ENCODE measurements around the gene ZNHIT1. TPM values are rescaled to one million over a fixed set of nuclear protein-coding genes. Genes with fewer than 3 reads are reported as not detected.

ZNHIT1 gene
- total and polyA plus RNA-seq, 2 of the 8 experiments (the other 6 are each of a cell fraction or from before 2014, with no cell fraction given): 38.2 to 61.7 TPM

DNA sequence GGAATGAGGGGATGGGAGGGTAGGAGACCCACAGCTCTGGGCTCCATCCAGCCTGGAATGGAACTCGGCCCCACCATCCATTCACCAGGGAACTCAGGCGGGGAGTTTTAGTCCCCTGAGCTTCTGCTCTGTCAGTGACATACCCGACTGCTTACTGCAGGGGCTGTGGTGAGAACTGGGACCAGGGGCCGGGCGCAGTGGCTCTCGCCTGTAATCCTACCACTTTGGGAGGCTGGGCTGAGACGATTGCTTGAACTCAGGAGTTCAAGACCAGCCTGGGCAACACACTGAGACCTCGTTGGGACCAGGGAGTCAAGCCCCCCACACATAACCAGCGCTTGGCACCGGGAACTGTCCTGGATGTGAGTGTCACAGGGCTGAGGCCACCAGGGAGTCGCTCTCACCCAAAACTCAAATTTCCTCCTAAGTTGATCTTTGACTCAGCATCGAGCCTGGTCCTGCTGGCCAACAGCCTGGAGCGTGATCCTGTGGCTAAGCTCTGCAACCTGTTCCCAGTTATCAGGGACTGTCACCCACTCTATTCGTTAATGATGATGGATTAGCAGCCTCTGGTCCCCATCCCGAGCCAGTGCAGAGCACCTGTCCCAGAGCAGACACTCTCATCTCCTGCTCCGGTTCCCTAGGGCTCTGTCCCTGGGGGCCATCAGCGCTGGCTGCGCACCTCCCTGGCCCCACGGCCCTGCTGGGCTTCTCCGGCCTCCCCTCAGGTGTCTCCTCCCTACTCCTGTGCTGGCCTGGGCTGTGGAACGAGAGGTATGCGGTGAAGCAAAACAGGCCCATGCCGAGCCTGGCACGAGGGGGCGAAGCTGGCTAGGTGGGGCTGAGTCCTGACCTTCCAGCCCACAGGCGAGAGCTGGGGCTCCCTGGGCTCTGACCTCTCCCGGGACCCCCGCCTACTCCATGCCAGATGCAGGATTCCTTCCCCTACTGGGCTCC lies 20.5 kb downstream of the ZNHIT1 start:
- Histone ChIP-seq H2BK120ac (replicated peaks; ENCODE audit: low read depth, low read length) (no peak overlapping the region), H4K5ac (ENCODE audit: insufficient read length, low read depth, low read length) (no peak overlapping the region), H4K91ac (replicated peaks; ENCODE audit: insufficient read length, low read length) (peak overlapping the region; percentile 19), H4K8ac (ENCODE audit: extremely low read depth, insufficient read depth, low read length) (no peak overlapping the region), H3K79me1 (ENCODE audit: low read depth, low read length) (peaks cover 1% of the 10 kb centered on the region; the same call in 1 of the 2 replicates), H3K4ac (replicated peaks; ENCODE audit: insufficient read length, low read depth, low read length) (no peak overlapping the region), H4K20me1 (replicated peaks in 1 of 2; ENCODE audit: control insufficient read depth in 1 of 2, insufficient read depth in 2 of 2, low read length in 2 of 2) (peaks cover 0 to 13% of the 10 kb centered on the region in 2 experiments), H2BK5ac (ENCODE audit: low read depth, low read length) (peak overlapping the region; percentile 73), H3K4me1 (replicated peaks in 1 of 4; ENCODE audit: control insufficient read depth in 3 of 4, insufficient read depth in 4 of 4, low read length in 3 of 4) (peaks cover 0 to 7% (median 2%) of the 10 kb centered on the region in 4 experiments; a peak in 3 of 7 replicates), H3K23me2 (ENCODE audit: low read depth, low read length) (no peaks in the 10 kb centered on the region), H3K27ac (ENCODE audit: low read depth, low read length) (no peak overlapping the region), H3K9me3 (ENCODE audit: insufficient read depth in 2 of 2, low read depth in 1 of 2, low read length in 1 of 2) (no peaks in the 10 kb centered on the region), H3K4me2 (ENCODE audit: insufficient read depth in 1 of 2, low read depth in 2 of 2, low read length in 2 of 2) (no peak overlapping the region; a peak in 1 of 4 replicates), H3K4me3 (ENCODE audit: extremely low read depth in 1 of 4, insufficient read depth in 2 of 4, low read depth in 3 of 4, low read length in 4 of 4) (no peak overlapping the region), H3K27me3 (replicated peaks in 1 of 4; ENCODE audit: control insufficient read depth in 3 of 4, extremely low read depth in 1 of 4, insufficient read depth in 3 of 4, low read length in 3 of 4) (no peaks in the 10 kb centered on the region), H3K79me2 (ENCODE audit: control insufficient read depth in 1 of 2, insufficient read depth in 2 of 2, low read length in 2 of 2) (peaks cover 0 to 12% of the 10 kb centered on the region in 2 experiments; a peak in 1 of 4 replicates), H3K23ac (ENCODE audit: insufficient read length) (no peak overlapping the region), H2BK20ac (ENCODE audit: low read length) (no peak overlapping the region), H3K9ac (replicated peaks in 1 of 4; ENCODE audit: extremely low read depth in 1 of 4, low read depth in 3 of 4, low read length in 3 of 4) (no peak overlapping the region), H2BK12ac (ENCODE audit: low read depth, low read length) (0 out of 2 replicates have a peak overlapping the region, but pooled peaks have one; percentile 9), H3K36me3 (ENCODE audit: control insufficient read depth in 2 of 4, insufficient read depth in 4 of 4, low read length in 3 of 4) (no peaks in the 10 kb centered on the region; a peak in 2 of 8 replicates), H3K14ac (ENCODE audit: insufficient read length) (no peak overlapping the region), H2BK15ac (ENCODE audit: low read length) (peak overlapping the region; percentile 31; the same call in 1 of the 2 replicates), H2AK5ac (ENCODE audit: low read depth, low read length) (no peak overlapping the region), H3K18ac (ENCODE audit: extremely low read depth, low read length) (peak overlapping the region; percentile 6), H3K56ac (replicated peaks; ENCODE audit: insufficient read length, low read depth, low read length) (no peak overlapping the region), H2AFZ (ENCODE audit: low read length) (no peak overlapping the region)
- TF ChIP-seq CEBPB (IDR thresholded peaks at IDR 0.05; ENCODE audit: low read depth, low read length) (no peak), POLR2A (IDR thresholded peaks at IDR 0.05; ENCODE audit: control extremely low read depth in 1 of 2, low read depth in 2 of 2, low read length in 2 of 2) (no peak), NRF1 (IDR thresholded peaks at IDR 0.05; ENCODE audit: low read depth, low read length) (no peak), SAP30 (IDR thresholded peaks at IDR 0.05; ENCODE audit: insufficient read depth, insufficient replicate concordance, low read length) (no peak), MAFK (IDR thresholded peaks at IDR 0.05; ENCODE audit: low read depth, low read length) (no peak), CBX5 (IDR thresholded peaks at IDR 0.05; ENCODE audit: low read depth, low read length) (no peak), TAF7 (optimal IDR thresholded peaks at IDR 0.05; ENCODE audit: borderline replicate concordance, low read depth, low read length) (no peak)
- TF ChIP-seq, protein P1, sequence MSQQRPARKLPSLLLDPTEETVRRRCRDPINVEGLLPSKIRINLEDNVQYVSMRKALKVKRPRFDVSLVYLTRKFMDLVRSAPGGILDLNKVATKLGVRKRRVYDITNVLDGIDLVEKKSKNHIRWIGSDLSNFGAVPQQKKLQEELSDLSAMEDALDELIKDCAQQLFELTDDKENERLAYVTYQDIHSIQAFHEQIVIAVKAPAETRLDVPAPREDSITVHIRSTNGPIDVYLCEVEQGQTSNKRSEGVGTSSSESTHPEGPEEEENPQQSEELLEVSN (IDR thresholded peaks at IDR 0.05): no peak
- TF ChIP-seq, protein P2, sequence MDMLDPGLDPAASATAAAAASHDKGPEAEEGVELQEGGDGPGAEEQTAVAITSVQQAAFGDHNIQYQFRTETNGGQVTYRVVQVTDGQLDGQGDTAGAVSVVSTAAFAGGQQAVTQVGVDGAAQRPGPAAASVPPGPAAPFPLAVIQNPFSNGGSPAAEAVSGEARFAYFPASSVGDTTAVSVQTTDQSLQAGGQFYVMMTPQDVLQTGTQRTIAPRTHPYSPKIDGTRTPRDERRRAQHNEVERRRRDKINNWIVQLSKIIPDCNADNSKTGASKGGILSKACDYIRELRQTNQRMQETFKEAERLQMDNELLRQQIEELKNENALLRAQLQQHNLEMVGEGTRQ (IDR thresholded peaks at IDR 0.05; ENCODE audit: low read length): no peak
- ChIA-PET POLR2A (ENCODE audit: partially characterized antibody) (interaction anchor here (1.0 to 3.2 kb wide), 9 partner anchors 9 to 70 kb away, joined by 3 to 12 read pairs (median 7); partner anchors contain the start of genes PLOD3 and ZNHIT1), CTCF (ENCODE audit: partially characterized antibody) (interaction anchor here (0.7 to 2.7 kb wide), 18 partner anchors 8 to 265 kb away, joined by 3 to 15 read pairs (median 4); partner anchors contain the start of gene VGF)
- no peak for FAIRE-seq
- WGBS, 2 experiments (ENCODE audit: extremely low coverage in 1 of 2, insufficient coverage in 1 of 2, insufficient read length in 1 of 2, insufficient replicate concordance in 2 of 2, low coverage in 1 of 2, low lambda C conversion rate in 2 of 2, missing lambda C conversion rate in 1 of 2): 83% methylated on average over 27 of the region's 28 CpGs; no CpG with 5 or more reads in 1 of the 2 experiments
- DNase-seq (ENCODE audit: low read depth in 1 of 2, low spot score in 2 of 2): peak in 1 of 2 experiments; percentile 54
